Measurements from ENCODE around the gene SLC25A19.
"Not testable (repeated sequence)": the region's sequence is repeated elsewhere in the genome, so short reads cannot be mapped to it uniquely, and the experiment has no call there.

SLC25A19 gene

GRCh38 chr17:75301502-75302206 lies 12.4 kb upstream of the SLC25A19 start:
- no peak for DNase-seq (ENCODE audit: low spot score)

- no peak for DNase-seq (ENCODE audit: low spot score)
Measured at GRCh38 chr17:75301049-75301448, 11.8 kb upstream of the SLC25A19 start.

GRCh38 chr17:75300280-75300679 lies 11.0 kb upstream of the SLC25A19 start:
- DNase-seq (ENCODE audit: low spot score): no peak

DNA sequence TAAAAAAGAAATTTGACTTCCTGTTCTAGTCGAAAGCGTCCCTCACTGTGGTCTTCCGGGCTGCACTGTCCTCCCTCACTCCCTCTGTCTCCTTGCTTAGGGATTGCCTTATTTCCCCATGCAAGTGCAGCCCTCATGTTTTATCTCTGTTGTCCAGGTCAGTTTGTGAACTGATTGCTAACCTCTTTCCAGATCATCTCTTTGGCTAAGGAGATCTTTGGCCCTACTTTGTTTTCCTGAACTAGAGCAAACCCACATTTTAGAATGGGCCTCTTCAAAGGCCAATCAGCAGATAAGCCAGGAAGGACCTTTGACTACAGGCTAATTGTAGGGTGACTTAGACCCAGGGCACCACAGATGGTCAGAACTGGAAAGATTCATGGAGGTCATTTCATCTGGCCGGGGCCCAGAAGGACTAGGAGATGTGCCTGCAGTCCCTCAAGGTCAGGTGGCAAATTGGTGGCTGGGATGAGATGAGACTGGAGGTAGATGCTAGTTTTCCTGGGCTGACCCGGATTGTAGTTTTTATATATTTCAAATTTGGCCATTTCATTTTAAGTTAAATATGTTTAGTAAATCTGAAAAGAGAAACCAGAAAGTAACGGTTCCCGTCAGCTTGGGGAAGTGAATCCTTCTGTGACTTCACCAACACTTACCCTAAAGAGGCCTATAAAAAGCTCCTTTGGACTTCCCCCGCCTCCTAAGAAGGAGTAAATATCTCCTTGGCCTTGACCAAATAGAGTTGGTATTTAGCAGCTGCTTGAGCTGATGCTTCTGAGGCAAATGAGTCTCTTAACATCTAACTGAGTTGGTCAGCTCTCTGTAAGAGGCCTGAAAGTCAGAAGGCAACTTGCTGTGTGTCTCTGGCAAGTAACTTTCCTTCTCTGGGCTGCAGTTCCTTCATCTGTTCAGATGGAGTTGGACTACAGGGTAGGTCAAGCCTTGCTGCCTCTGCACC lies 6.2 kb upstream of the SLC25A19 start:
- no peak for DNase-seq (ENCODE audit: low spot score)

- DNase-seq (ENCODE audit: low spot score): not testable (repeated sequence)
Measured at GRCh38 chr17:75292810-75293448, 3.7 kb upstream of the SLC25A19 start.

- peak; percentile 35 for DNase-seq (ENCODE audit: low spot score)
Measured at GRCh38 chr17:75289832-75290337, 652 bp upstream of the SLC25A19 start.

- DNase-seq (ENCODE audit: low spot score): no peak
Measured at GRCh38 chr17:75288770-75289114, 491 bp downstream of the SLC25A19 start.

DNA sequence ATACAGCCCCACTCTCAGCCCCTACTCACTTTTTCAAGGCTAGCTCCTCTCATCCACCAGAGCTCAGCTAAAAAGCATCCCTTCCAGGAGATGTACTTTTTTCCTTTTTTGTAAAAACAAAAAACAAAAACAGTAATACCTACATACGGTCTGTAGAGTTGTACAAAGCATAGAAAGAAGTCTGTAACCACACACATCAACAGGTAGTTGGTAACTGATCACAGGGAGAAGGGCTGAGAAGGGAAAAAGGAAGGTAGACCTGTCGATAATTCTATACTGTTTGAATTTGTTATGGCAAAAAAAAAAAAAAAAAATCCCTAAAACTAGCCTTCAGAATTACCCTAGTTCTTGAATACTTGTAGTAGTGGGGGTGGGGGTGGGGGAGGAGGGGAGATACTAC lies 874 bp downstream of the SLC25A19 start:
- DNase-seq (ENCODE audit: low spot score): no peak

DNA sequence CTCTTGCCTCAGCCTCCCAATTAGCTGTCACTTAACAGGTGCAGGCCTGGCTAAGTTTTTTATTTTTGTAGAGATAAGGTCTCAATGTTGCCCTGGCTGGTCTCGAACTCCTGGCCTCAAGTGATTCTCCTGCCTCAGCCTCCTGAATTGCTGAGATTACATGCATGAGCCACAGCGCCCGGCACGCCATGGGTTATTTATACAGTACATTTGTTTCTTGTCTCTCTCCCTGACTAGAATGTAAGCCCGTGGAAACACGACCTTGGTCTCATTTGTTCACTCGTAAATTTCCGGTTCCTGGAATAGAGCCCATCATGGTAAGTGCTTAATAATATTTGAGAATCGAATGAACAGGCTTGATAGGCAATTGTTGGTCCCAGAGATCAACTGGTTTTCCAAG lies 2.0 kb downstream of the SLC25A19 start:
- DNase-seq (ENCODE audit: low spot score): no peak

DNA sequence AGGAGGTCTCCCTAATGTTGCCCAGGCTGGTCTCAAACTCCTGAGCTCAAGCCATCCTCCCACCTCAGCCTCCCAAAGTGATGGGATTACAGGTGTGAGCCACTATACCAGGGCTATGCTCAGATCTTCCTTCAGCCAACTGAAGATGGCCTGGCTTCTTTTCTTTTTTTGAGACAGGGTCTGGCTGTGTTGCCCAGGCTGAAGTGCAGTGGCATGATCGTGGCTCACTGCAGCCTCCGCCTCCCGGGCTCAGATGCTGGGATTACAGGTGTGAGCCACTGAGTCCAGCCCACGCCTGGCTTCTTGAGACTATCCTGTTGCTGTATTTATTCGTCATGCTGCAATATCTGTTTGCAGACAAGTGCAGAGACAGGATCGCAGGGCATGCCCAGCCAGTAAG lies 4.1 kb downstream of the SLC25A19 start:
- no peak for DNase-seq (ENCODE audit: low spot score)

GRCh38 chr17:75280189-75280588 lies 9.0 kb downstream of the SLC25A19 start:
- not testable (repeated sequence) for DNase-seq (ENCODE audit: low spot score)

- peak; percentile 85 for DNase-seq (ENCODE audit: low spot score)
Measured at GRCh38 chr17:75277664-75278071, 11.6 kb downstream of the SLC25A19 start.

DNA sequence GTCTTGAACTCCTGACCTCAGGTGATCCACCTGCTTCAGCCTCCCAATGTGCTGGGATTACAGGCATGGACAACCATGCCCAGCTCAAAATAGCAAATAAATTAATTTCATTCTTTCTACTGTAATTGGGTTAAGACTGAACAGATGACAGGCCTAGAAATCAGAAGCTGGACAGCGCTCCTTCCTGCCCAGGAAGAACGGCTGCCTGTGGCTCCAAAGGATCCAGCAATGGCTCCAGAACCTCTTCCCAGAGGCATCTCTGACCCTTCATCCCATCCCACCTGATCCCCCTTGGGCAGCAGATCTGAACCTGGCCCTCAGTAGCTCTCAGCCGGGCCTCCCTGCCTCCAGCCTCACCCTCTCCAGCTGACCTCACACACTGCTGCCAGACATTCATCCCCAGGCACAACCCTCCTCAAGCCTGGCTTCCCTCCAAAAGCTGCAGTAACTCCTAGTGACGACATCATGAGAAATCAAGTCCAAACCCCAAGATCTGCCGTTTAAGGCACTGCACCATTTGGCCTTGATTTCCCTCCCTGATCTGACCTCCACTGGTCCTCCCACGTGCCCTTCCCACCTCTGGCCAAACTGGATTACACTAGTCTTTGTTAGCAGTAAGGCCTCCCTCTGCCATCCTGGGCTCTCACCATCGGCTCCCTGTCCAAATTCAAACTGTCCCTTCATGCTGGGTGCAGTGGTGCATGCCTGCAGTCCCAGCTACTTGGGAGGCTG lies 15.1 kb downstream of the SLC25A19 start:
- DNase-seq (ENCODE audit: low spot score): peak; percentile 67

DNA sequence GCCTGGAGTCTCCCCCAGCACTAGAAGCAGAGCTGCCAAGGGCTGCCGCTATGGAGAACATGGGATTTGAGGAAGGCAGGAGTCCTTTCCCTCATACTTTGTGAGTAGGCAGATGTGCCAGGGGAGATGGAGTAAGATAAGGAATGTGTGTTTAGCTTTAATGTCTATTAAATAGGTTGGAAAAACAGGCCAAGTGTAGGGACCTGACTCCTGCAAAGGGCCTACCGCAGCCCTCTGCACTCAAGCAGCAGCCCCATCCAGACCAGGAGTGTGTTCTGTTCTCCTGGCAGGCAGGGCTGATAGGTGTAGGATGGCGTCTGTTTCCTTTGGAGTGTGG lies 16.4 kb downstream of the SLC25A19 start:
- no peak for DNase-seq (ENCODE audit: low spot score)

- DNase-seq (ENCODE audit: low spot score): peak; percentile 84
Measured at GRCh38 chr17:75271955-75272847, 17.0 kb downstream of the SLC25A19 start.

GRCh38 chr17:75271233-75271954 lies 17.8 kb downstream of the SLC25A19 start:
- DNase-seq (ENCODE audit: low spot score): peak; percentile 92

GRCh38 chr17:75270966-75271232 lies 18.3 kb downstream of the SLC25A19 start, which contains the start of gene MIF4GD:
TSS of gene MIF4GD (minus strand) at chr17:75271231. CDS start at chr17:75270195, 1,036 bp downstream.
- no peak for DNase-seq (ENCODE audit: low spot score)

DNA sequence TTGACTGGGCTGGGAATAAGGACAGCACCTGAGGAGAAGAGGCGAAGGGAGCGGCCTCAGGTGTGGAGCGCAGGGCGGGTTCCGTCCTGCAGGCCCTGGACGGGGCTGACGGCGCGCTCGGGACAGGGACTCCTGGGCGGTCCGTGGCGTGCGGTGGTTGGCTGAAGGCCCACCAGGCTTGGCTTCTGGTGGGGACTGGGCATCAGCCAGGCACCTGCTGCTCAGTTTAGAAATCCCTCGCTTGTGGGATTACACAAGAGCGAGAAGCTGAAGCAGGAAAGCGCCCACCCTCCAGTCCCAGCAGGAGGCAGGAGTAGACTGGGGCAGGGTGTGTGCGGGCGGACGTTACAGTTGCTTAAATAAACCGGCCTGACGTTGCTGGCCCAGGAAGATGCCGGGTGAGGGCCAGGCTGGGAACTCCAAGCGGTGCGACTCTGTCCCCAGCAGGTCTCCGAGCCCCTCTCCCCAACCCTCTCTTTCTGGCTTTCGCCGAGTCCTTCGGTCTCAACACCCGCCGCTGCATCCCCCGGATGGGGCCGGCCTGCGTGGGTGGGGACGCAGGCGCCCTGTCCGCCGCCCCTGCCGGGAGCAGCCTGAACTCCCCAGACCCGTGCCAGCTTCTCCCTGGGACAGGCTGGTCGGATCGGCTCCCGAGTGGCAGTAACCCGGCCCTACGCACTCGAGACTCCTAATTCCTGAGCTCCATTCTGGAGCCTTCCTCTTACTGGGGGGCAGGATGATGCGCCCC lies 18.8 kb downstream of the SLC25A19 start:
- DNase-seq (ENCODE audit: low spot score): peak; percentile 68

GRCh38 chr17:75269844-75270217 lies 19.4 kb downstream of the SLC25A19 start:
- DNase-seq (ENCODE audit: low spot score): no peak
